ENCODE measurements around the gene AGGF1.
"Not testable (repeated sequence)": the region's sequence is repeated elsewhere in the genome, so short reads cannot be mapped to it uniquely, and the experiment has no call there.

Gene AGGF1

DNA sequence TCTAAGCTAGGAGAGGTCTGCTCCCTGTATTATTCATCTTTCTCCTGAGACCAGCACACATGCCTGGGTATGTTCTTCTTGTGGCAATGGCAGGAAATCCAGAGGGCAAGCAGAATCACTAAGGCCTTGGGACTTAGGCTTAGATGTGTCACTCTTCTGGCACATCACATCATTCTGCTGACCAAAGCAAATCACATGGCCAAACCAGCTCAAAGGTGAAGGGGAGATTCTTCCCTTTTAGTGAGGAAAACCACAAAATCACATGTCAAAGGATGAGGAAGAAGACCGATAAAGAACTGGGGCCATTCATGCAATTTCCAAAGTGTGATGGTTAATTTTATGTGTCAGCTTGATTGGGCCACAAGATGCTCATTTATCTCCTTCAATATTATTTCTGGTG, 5.7 kb upstream of the AGGF1 start:
- in situ Hi-C loops (cut with MboI; ENCODE audit: low sequenced_read_pairs) = no loop called here

DNA sequence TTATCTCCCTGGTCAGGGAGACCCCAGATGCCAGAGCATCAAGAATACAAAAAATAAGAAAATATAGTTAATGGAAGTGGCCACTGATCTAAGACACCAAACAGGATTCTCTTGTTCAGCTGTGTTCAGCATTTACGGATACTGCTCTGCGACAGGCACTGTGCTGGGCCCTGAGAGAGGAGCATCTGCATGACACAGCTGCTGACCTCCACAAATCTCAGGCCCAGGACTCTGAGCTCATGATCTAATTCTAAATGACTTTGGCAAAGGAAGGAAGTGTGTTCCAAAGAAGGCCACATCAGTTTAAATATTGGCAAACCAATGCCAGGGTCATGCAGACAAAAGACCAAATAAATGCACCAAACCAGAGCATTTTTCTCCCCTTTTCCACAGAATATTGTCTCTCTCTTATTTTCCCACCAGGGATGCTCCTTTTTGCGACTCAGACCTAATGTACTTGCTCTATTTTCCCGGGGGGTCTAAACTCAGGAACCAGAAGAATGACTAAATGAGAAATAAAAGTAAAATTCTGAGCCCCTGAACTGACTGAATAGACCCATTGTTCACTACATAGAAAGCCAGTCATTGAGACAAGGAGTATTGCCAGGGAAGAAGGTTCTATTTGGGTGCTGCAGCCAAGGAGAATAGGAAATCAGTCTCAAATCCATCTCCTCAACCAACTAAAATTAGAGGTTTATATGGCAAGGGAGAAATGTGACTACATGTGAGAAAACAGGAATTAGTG, 1.4 kb upstream of the AGGF1 start:
- in situ Hi-C loops (cut with MboI; ENCODE audit: low sequenced_read_pairs) = no loop called here

DNA sequence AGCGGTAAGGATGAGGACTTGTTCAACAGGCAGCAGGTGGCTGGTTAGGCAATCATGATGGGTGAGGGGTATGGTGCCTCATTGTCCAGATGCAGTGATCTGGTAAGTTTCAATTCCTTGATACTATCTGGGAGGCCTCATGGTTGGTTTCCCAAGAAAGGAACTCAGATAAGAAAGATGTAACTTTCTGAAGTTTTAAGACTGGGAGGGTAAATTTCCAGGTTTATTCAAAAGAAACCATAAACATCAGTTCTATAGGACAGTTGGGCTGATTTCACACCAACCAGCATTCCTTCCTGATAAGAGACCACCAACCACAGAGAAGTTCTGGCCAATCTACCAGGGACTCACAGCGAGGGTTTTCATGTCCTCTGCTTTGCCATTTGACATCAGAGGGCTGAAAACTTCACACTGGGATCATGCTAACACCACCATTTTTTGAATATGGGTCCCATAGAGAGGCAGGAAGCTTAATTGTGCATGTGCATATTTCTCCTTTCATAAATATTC, 773 bp upstream of the AGGF1 start:
- in situ Hi-C loops (cut with MboI; ENCODE audit: low sequenced_read_pairs) = no loop called here

DNA sequence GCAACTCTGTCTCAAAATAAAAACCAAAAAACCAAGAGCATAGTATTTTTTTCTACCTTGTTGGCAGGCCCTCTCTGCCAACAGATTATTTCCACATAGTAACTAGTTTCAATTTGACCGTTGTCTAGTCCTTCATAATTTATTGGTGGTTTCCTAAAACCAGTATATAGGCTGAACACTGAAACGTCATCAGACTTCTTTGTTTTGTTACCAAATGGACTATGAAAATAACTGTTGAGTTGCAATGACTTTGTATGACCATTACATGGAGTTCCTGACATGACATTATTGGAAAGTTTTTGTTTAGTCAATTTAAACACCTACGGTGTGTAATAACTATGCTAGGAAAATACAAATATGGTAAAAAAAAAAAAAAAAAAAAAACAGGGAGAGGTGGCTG, 1.7 kb downstream of the AGGF1 start:
- in situ Hi-C loops (cut with MboI; ENCODE audit: low sequenced_read_pairs) = no loop called here

DNA sequence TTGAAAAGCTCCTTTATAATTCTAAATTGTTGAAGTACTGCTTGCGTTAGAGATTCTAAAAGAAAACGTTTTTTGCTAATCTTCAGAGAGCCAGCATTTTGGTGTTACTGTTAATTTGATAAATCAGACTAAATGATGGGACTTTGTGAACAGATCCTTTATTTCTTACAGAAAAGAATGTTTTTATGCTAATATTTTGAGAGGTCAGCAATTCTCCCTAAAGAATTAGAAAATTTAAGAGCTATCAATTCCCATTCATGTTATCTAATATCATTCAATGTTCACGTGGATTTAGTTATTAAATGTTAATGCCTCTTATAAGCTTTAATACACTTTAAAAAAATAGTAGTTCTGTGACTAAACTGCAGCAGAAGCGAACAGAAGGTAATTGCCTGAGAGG, 2.4 kb downstream of the AGGF1 start:
- in situ Hi-C loops (cut with MboI; ENCODE audit: low sequenced_read_pairs) = no loop called here

DNA sequence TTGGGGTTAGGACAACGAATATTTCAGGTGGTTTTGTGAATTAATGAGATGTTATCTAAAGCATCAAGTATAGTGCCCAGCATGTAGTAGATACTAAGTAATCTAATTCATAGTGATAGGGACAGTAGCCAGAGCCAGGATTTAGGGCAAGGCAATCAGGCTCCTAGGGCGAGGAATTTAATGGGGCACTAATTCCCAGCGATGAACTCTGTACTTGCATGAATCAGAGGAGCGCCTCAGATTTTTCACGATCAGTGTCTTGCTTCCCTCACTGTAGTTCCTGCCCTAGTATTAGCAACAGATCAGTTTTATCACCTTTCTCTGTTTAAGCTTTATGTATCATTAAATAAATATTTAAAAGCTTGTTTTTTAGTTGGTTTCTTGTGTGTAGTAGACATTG, 3.1 kb downstream of the AGGF1 start:
- in situ Hi-C loops (cut with MboI; ENCODE audit: low sequenced_read_pairs) = no loop called here

DNA sequence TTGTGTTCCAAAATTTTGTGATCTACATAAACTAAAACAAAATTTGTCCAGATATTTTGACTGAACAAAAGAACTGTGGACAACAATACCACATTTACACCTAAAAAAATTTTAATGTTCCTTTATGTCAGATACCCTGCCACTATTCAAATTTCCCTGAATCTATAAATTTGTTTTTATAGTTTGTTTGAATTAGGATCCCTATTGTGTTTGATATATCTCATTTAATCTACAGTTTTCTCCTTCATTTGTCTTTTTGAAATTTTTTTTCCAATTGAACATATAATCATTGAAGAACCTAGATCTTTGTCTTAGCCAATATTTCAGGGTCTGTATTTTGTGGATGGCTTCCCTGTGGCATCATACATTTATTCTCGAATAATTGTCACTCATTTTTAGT, 5.7 kb downstream of the AGGF1 start:
- in situ Hi-C loops (cut with MboI; ENCODE audit: low sequenced_read_pairs) = no loop called here

DNA sequence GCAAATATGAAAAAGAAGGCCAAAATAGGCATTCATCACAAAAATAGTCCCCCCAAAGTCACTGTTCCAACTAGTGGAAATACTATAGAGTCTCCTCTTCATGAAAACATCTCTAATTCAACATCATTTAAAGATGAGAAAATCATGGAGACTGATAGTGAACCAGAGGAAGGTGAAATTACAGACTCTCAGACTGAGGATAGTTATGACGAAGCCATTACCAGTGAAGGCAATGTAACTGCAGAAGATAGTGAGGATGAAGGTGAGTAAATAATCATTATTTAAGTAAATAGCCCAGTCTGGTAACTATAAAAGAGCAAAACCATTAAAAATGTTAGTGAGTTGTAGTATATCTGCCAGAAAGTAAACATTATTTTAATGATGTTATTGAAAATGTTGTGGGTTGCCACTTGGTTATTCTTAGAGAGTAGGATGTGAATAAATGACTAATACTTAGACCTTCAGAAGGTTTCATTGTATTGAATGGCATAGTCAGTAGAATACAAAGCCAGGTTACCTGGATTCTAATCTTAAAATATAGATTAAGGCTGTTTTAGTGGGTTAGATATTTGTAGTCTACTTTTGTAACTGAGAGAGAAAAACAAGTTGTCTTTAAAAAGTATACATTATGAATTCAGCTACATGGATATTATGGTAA, 16.3 kb downstream of the AGGF1 start:
- in situ Hi-C loops (cut with MboI; ENCODE audit: low sequenced_read_pairs) = no loop called here

DNA sequence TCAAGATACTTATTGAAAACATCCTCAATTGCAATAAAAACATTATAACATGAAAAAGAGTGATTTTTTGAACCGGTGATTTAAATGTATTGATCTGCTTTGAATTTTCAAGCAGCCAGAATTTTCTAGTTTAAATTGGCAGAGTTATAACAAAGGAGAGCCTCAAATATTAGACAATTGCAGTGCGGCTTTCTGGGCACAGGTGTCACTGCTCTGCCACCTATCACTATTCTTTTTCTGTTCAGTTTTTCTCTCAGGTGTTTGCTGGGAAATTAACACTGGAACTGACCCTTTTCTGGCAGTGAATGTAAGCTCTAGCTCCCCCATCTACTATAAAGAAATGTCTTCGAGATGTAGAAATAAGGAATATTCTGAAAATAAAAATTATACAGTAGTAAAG, 33.8 kb downstream of the AGGF1 start:
- in situ Hi-C loops (cut with MboI; ENCODE audit: low sequenced_read_pairs) = no loop called here

DNA sequence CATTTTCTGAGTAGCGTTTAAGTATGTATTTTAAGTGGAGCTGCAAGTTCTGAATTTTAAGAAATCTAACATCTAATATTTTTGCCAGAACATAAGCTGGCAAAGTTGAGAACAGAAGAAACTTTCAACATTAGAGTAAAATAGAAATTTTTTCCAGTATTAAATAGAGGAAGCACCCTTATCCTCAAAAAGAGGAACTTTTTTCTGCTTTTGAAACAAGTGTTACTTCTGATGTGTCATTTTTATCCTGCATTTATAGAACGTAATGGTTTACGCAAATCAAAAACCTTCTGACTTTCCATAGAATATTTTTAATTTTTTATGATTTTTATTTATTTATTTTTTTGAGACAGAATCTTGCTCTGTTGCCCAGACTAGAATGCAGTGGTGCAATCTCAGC, 35.1 kb downstream of the AGGF1 start:
- in situ Hi-C loops (cut with MboI; ENCODE audit: low sequenced_read_pairs) = no loop called here

DNA sequence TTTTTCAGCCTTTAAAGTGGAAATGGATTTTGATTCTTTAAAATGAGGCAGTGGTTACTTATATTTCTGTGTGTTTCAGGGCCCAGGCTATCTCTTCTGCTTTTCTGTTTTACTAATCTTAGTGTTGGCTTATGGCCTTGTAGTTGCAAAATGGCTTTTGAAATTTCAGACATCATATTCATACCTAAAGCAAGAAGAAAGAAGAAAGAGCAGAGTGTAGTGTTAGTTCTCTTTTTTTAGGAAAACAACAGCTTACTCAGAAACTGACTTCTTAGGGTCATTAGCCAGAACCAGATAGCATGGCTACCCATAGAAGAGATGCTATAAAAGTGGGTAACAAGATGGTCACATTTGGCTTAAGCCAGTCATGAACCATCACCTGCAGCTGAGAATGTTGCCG, 36.0 kb downstream of the AGGF1 start:
- in situ Hi-C loops (cut with MboI; ENCODE audit: low sequenced_read_pairs) = no loop called here

DNA sequence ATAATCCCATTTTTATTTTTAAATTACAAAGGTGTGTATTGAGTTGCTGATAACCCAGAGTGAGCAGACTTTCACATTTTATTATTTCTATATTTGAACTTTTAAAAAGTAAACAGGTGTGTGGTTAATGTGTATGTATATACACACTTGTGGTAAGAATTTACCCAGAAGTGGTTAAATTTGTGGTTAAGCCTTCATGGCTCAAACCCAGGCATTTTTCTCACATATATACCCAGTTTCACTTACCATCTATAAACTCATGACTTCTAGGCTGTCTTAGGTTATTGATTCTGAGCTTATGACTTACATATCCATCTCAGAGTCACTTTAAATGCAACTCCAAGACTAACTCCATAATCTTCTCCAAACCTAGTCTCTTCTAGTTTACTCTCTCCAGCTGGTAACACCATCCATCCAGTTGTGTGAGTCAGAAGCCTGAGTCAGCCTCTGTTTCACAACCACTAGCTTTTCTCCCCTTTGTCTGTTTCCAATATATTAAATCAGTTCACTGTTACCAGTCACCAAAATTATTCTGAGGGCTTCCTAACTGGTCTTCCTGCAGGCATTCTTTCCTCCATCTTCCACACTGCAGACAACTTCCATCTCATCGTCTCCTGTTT, 36.7 kb downstream of the AGGF1 start:
- in situ Hi-C loops (cut with MboI; ENCODE audit: low sequenced_read_pairs) = no loop called here

DNA sequence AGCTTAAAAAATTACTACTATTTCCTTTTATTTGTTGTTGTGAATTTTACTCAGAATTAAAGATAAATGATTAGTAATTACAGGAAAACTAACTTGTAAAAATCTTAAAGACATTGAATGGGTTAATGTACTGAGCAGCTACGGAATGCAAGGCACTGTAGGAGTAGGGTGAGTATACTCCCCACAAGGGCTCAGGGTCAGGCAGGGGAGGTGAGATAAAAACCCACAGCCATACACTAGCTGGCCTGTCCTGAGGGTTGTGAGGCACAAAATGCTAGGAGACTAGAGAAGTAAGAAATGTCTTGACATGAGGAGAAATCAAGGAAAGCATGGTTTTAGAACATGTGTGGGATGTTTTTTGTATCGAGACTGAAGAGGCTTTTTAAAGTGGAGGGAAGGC, 43.5 kb downstream of the AGGF1 start:
- in situ Hi-C loops (cut with MboI; ENCODE audit: low sequenced_read_pairs) = no loop called here

DNA sequence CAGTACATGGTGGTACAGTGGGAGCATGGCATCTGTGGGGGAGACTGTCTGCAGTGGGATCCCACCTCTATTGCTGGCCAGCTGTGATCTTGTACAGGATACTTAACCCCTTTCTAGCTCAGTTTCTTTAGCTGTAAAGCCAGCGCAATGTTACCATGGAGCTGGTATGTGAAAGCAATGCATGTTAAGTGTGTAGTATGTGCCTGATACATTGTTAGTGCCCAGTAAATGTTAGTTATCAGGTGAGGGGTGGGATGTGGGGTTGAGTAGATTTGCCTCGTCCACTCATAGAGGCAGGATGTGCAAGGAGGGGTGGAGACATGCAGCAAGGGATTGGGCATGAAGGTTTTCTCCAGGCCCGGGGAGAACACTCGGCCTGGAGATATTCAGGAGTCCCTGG, 44.5 kb downstream of the AGGF1 start:
- in situ Hi-C loops (cut with MboI; ENCODE audit: low sequenced_read_pairs) = no loop called here

DNA sequence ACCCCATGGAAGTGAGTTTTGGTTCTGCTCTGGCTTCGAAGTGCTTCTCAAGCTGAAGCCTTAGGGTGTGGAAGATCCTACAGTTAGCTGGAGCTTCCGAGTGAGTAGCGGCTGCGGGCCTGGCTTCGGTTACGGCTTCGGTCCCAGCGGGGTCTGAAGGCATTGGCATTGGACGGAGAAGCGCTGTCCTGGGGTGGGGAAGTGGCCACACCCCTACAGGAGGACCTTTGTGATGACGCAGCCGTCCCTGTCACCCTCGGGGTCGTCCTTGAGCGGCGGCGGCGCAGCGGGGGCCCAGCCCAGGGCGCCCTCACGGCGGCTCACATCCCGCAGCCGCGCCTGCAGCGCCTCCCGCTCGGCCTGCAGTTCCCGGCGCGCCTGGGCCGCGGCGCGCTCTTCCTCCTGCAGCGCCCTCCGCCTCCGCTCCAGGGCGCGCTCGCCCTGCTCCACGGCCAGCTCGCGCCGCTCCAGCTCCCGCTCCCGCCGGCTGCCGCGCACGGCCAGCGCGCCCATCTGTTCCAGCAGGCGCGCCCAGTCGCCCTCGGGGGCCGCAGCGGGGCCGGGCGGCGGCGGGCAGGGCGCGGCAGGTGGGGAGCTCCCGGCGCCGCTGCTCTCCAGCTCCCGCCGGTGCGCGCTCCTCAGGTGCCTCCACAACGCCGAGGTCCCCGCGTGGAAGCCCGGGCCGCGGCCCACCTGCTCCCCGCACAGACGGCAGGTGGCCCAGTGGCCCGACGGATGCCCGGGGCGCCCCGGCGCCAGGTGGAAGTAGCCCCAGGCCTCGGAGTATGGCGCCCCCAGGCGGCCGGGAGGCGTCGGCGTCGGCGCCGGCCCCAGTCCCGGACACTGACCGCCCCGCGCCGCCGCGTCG, 47.0 kb downstream of the AGGF1 start:
- in situ Hi-C loops (cut with MboI; ENCODE audit: low sequenced_read_pairs) = no loop called here

DNA sequence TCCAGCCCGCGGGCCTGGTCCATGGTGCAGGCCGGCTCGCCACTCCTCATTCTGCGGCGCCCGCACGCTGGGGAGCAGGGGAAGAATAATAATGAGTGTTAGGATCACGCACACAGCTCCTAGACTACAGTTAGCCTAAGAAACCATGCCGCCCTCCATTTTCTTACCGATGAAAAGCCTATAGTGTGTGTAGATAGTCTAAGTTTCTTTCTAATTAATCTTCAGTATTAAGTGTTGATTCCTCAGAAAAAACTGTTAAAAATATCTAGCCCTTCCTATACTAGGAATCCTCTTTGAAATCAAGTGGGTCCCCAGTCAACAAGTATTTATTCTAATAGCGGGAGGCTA, 47.6 kb downstream of the AGGF1 start:
- in situ Hi-C loops (cut with MboI; ENCODE audit: low sequenced_read_pairs) = no loop called here

DNA sequence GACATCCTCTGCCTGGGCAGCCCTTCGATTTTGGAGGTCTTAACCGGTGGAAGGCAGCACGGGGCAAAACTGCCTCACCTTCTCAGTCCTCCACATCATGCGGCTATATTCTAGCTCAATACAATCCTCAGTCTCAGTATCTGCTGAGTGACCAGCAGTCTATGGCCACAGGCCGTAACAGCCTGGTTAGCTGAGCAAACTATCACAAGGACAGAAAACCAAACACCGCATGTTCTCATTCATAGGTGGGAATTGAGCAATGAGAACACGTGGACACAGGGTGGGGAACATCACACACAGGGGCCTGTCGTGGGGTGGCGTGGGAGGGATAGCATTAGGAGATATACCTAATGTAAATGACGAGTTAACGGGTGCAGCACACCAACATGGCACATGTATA, 50.3 kb downstream of the AGGF1 start:
- in situ Hi-C loops (cut with MboI; ENCODE audit: low sequenced_read_pairs) = not testable (repeated sequence)

DNA sequence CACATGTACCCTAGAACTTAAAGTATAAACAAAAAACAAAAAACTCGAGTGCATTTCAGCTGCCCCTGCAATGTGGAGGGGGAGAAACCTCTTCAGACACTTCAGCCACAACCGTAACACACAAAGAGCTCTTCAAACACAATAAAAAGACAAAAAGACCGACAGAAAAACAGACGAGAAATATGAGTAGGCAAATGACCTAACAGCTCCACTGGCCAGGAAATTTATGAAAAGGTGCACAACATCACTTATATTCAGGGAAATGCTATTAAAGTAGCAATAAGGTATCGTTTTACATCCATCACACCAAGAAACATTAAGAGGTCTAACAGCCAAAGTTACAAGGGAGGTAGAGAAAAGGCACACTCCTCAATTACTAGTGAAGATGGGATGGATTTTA, 50.7 kb downstream of the AGGF1 start:
- in situ Hi-C loops (cut with MboI; ENCODE audit: low sequenced_read_pairs) = no loop called here

DNA sequence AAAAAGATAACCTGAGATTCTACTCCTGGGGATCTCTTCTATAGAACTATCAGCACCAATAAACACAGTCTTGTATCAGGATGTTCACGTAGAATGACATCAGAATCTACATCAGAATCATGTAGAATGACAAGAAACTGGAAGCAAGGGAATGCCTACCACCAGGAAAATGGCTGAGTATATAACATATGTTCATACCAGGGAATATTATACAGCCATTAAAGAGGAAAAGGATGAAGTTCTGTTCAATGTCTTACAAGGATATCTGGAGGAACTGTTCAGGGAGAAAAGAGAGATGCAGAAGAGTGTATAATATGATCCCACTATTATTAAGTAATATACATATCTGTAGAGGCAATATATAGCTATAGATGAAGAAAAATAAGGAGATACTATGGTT, 52.1 kb downstream of the AGGF1 start:
- in situ Hi-C loops (cut with MboI; ENCODE audit: low sequenced_read_pairs) = no loop called here

DNA sequence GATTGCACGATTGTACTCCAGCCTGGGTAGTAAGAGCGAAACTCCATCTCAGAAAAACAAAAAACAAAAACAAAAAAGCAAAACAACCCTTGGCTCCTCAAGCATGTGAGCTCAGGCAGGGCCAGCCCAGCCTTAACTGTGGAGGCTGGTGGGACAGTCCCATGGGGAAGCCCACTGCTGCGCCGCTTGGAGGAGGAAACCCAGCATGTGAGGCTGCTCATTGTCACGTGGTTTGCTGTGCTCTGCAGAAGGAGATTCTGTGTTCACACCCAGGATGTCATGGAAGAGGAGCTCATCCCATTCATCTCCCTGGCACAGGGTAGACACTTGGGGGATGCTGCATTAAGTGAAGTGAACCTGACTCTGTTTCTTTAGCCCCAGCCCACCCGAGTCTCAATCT, 52.9 kb downstream of the AGGF1 start:
- in situ Hi-C loops (cut with MboI; ENCODE audit: low sequenced_read_pairs) = no loop called here

DNA sequence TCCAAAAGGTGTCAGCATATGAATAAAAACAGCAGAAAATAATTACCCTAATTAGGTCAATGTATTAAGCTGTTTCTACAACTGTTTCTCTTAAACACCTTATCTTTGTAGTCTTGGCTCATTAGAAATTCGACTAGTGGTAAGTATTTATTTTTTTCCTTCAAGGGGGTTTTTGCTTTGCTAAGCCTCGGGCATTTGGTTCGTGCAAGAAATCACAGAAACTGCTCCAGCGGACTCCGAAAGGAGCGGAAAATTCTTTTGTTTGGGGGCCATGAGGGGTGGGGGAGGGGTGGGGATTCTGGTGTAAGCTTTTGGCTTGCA, 56.1 kb downstream of the AGGF1 start:
- in situ Hi-C loops (cut with MboI; ENCODE audit: low sequenced_read_pairs) = no loop called here

Data from HL-60/S4 treated with phorbol 12-myristate 13-acetate at 8.2 ng/mL for 4 days and 3 days (cell line).